ENCODE results near the gene SLC35F3. TPM values are rescaled to one million over a fixed set of nuclear protein-coding genes. Genes with fewer than 3 reads are reported as not detected.

The SLC35F3 gene
- total RNA-seq (2022; extraction: Qiagen RNA extraction): 3.6 to 5.2 TPM (median 4.9 TPM) in 5 replicates

DNA sequence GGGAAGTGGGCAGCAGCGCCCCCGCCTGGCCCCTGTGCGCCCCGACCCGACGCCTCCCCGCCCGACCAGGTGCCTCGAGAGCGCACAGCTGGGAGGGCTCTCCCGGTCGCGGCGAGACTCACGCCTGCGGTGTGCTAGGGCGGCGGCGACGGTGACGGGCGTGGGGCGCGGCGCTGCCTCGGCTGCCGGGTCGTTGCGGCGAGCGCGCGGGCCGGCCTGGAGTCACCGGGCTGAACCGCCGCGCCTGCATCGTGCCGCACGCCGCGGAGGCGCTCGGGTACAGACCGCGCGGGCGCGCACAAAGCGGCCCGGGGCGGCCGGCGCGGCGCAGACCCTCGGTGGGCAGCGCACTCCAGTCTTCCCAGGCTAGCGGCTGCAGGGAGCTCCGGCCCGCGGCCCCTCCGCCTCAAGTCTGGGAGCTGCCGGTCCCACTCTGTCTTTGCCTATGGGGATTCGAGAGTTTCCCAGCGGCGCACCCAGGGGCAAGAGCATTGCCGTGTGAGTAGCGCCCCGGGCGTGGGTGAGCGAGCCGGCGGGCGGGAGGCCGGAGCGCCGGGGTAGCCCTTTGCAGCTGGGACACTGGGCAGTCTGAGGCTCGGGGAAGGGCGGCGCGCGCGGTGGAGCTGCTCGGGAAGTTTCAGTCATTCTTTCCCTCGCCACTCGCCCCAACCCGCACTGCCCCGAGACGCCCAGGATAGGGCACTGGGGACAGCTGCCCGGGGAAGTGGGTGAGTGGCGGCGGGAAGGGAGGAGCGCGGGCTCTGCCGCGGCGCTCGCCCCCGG is at the start of gene SLC35F3:
TSS of gene SLC35F3 (plus strand) at position 44 of the 783 bp plus-strand sequence.

DNA sequence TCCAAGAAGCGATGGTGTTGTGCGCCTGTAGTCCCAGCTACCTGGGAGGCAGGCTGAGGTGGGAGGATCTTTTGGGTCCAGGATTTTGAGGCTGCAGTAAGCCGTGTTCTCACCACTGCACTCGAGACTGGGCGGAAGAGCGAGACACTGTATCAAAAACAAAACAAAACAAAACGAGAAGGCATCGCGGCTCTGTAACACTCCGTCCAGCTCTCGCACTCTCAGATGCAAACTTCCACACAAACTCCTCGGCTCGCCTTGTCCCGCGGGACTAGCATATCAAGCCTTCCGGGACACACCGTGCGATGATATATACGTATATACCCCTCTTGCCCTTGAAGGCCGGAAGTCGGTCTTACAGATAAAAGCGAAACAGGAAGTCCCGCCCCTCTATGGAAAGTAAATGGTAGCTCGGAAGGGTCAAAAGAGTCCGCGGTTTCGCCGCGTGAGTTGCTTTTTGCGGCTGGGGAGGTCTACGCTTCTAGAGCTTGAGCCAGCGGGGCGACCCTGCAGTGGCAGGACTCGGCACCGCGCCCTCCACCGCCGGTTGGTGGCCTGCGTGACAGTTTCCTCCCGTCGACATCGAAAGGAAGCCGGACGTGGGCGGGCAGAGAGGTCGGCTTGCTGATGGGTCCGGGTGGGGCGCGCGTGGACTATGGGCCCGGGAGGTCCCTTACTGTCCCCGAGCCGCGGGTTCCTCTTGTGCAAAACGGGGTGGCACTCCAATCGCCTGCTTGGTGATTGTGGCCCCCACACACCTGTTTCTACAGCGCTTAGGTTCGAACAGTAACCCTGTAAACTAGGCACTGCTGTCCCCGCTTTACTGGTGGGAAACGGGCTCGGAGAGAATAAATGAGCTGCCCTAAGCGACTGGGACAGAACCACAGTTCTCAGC is 468.8 kb downstream of the SLC35F3 start, which contains the start of gene COA6:
TSS of gene COA6 (plus strand) at position 393 of the 895 bp plus-strand sequence. CDS start at position 404, 11 bp downstream.

All from A549 treated with dexamethasone at 1 μM for 4 hours (cell line).